ENCODE measurements around the gene SLC41A3. TPM values are rescaled to one million over a fixed set of nuclear protein-coding genes. Genes with fewer than 3 reads are reported as not detected.

Gene SLC41A3
- total RNA-seq, 1 experiment from 2014 or later, result 41.3 TPM

DNA sequence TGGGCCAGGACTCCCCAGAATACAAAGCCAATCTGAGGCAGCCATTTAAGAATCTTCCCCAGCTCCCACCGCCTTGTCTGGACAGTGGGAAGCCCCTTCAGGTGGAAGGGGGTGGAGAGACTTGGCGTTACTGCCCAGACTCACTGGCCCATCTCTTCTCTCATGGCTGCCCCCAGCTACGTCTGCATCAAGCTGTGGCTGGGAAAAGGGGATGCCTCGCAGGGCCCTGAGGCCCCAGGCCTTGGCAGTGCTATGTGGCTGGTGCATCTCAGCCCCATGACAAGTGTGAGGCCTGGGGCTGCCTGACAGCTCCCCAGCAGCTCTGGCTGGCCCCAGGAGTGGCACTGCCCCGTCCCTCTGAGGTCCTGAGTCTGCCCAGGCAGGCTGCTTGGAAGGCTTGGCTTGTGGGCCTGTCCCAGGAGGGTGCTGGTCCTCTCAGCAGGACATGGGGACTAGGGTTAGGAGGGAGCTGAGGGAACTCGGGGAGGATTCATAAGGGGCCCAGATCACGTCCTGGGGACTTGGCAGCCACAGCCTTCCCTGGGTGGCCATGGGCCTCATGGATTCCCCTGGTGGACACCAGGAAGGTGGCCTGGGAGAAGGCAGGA lies 20.2 kb upstream of the SLC41A3 start:
- BruUV-seq (replicated peaks), result no TSS peak
- TF ChIP-seq, protein P1, sequence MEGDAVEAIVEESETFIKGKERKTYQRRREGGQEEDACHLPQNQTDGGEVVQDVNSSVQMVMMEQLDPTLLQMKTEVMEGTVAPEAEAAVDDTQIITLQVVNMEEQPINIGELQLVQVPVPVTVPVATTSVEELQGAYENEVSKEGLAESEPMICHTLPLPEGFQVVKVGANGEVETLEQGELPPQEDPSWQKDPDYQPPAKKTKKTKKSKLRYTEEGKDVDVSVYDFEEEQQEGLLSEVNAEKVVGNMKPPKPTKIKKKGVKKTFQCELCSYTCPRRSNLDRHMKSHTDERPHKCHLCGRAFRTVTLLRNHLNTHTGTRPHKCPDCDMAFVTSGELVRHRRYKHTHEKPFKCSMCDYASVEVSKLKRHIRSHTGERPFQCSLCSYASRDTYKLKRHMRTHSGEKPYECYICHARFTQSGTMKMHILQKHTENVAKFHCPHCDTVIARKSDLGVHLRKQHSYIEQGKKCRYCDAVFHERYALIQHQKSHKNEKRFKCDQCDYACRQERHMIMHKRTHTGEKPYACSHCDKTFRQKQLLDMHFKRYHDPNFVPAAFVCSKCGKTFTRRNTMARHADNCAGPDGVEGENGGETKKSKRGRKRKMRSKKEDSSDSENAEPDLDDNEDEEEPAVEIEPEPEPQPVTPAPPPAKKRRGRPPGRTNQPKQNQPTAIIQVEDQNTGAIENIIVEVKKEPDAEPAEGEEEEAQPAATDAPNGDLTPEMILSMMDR (IDR thresholded peaks at IDR 0.05; ENCODE audit: insufficient read depth in 1 of 2, low read depth in 1 of 2, low read length in 1 of 2, severe bottlenecking in 1 of 2, unreplicated experiment in 1 of 2), result no peak
- Histone ChIP-seq H3K4me1 (no peaks in the 10 kb centered on the region), H3K9me3 (no peaks in the 10 kb centered on the region), H3K36me3 (ENCODE audit: control insufficient read depth, insufficient read depth, low read length) (no peaks in the 10 kb centered on the region), H3K4me3 (ENCODE audit: low read depth, low read length) (no peak overlapping the region), H3K27me3 (replicated peaks; ENCODE audit: control insufficient read depth, insufficient read depth, low read length) (no peaks in the 10 kb centered on the region)
- Mint-ChIP-seq H3K4me1 (ENCODE audit: low read depth, unreplicated experiment) (no peaks in the 10 kb centered on the region), H3K36me3 (ENCODE audit: insufficient read depth, unreplicated experiment) (no peaks in the 10 kb centered on the region), H3K4me3 (ENCODE audit: unreplicated experiment) (no peak overlapping the region), H3K9me3 (ENCODE audit: unreplicated experiment) (no peaks in the 10 kb centered on the region), H3K27ac (ENCODE audit: unreplicated experiment) (no peak overlapping the region), H3K27me3 (ENCODE audit: insufficient read depth, unreplicated experiment) (no peaks in the 10 kb centered on the region)
- CTCF ChIA-PET, result no interaction called here
- no peak for DNase-seq
- POLR2A ChIA-PET, result no interaction called here
- intact Hi-C loops (cut with micrococcal nuclease; ENCODE audit: unreplicated experiment), result no loop called here

DNA sequence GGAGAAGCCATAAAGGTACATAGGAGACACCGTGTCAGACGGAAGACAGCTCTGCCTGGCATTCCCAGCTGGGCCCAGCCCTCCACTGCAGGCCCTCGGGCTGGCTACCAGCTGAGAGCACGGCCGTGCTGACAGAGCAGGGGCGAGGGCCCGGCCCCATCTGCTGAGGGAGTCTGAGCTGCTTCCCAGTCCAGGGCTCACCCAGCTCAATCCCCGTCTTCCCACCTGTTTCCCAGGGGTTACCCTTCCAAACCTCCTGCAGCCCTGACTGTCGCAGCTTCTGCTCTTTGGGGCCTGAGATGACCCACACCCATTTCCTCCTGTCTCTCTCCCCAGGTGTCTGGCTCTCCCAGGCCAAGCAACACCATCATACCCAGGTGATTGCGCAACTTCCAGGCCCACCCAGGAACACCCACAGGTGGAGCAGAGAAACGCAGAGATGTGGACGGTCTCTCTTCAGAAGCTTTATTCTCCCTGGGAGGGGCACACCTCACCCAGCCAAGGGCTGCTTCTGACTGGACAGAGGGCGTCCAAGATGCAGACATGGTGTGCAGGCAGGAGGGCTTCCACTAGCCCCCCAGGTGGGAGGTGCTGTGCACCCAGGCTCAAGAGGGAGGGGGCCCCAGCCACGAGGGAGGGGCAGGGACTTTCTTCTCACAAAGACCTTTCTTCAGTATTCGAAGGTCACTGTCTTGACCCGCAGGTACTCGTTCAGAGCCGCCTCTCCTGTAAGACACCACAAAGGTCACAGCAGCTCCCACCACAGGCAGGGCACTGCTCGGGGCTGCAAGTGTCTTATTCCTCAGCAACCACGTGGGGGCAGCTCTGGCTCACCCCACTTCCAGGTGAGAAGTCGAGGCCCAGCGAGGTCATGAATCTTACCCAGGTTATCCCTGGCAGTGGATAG lies 19.4 kb upstream of the SLC41A3 start:
- ChIA-PET CTCF (no interaction called here), POLR2A (no interaction called here)
- Mint-ChIP-seq H3K36me3 (ENCODE audit: insufficient read depth, unreplicated experiment) (no peaks in the 10 kb centered on the region), H3K9me3 (ENCODE audit: unreplicated experiment) (no peaks in the 10 kb centered on the region), H3K27me3 (ENCODE audit: insufficient read depth, unreplicated experiment) (no peaks in the 10 kb centered on the region), H3K27ac (ENCODE audit: unreplicated experiment) (no peak overlapping the region), H3K4me3 (ENCODE audit: unreplicated experiment) (no peak overlapping the region), H3K4me1 (ENCODE audit: low read depth, unreplicated experiment) (no peaks in the 10 kb centered on the region)
- H3K27me3 ChIP-seq (replicated peaks; ENCODE audit: control insufficient read depth, insufficient read depth, low read length), result no peaks in the 10 kb centered on the region
- no peaks in the 10 kb centered on the region for H3K4me1 ChIP-seq
- no peaks in the 10 kb centered on the region for H3K9me3 ChIP-seq
- no TSS peak for BruUV-seq (replicated peaks)
- no peak for DNase-seq
- TF ChIP-seq, protein P1 (IDR thresholded peaks at IDR 0.05; ENCODE audit: insufficient read depth in 1 of 2, low read depth in 1 of 2, low read length in 1 of 2, severe bottlenecking in 1 of 2, unreplicated experiment in 1 of 2), result no peak
- no peaks in the 10 kb centered on the region for H3K36me3 ChIP-seq (ENCODE audit: control insufficient read depth, insufficient read depth, low read length)
- no peak overlapping the region for H3K4me3 ChIP-seq (ENCODE audit: low read depth, low read length)
- intact Hi-C loops (cut with micrococcal nuclease; ENCODE audit: unreplicated experiment), result no loop called here

DNA sequence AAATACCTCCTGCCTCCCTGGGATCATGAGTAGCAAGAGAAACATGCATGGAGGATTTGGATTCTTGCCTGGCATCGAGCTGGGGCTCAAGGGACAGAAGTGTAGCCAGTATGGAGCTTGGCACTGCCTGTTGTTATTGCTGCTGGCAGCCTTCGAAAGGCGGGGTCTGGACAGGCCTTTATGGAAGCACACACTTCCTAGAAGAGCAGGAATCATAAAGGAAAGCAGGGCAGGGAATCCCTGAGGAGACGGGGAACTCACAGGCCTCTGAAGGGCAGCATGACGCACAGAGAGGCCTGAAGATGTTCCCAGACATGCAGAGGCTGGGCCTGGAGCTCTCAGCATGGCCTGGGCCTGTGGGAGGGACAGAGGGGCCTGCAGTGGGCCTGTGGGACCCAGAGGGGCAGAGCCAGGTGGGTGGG lies 18.6 kb upstream of the SLC41A3 start:
- TF ChIP-seq, protein P1 (IDR thresholded peaks at IDR 0.05; ENCODE audit: insufficient read depth in 1 of 2, low read depth in 1 of 2, low read length in 1 of 2, severe bottlenecking in 1 of 2, unreplicated experiment in 1 of 2), result no peak
- H3K36me3 Mint-ChIP-seq (ENCODE audit: insufficient read depth, unreplicated experiment), result no peaks in the 10 kb centered on the region
- intact Hi-C loops (cut with micrococcal nuclease; ENCODE audit: unreplicated experiment), result no loop called here
- no TSS peak for BruUV-seq (replicated peaks)
- H3K4me1 Mint-ChIP-seq (ENCODE audit: low read depth, unreplicated experiment), result no peaks in the 10 kb centered on the region
- H3K27me3 ChIP-seq (replicated peaks; ENCODE audit: control insufficient read depth, insufficient read depth, low read length), result no peaks in the 10 kb centered on the region
- no peak overlapping the region for H3K27ac Mint-ChIP-seq (ENCODE audit: unreplicated experiment)
- H3K27me3 Mint-ChIP-seq (ENCODE audit: insufficient read depth, unreplicated experiment), result no peaks in the 10 kb centered on the region
- no peaks in the 10 kb centered on the region for H3K9me3 ChIP-seq
- ChIA-PET POLR2A (no interaction called here), CTCF (no interaction called here)
- no peaks in the 10 kb centered on the region for H3K4me1 ChIP-seq
- H3K4me3 Mint-ChIP-seq (ENCODE audit: unreplicated experiment), result no peak overlapping the region
- no peak overlapping the region for H3K4me3 ChIP-seq (ENCODE audit: low read depth, low read length)
- H3K36me3 ChIP-seq (ENCODE audit: control insufficient read depth, insufficient read depth, low read length), result no peaks in the 10 kb centered on the region
- DNase-seq, result no peak
- H3K9me3 Mint-ChIP-seq (ENCODE audit: unreplicated experiment), result peaks cover 5% of the 10 kb centered on the region
